Neuronal stem cell (in vitro differentiated cells): ENCODE results near the gene FMN1.

Experiments
- DNase-seq: peaks from one replicate; pipeline ENCODE4 v3.0.0-alpha.2; 2013; ENCODE audit warnings: low spot score
- H2AFZ ChIP-seq: one replicate; pipeline ENCODE4 v1.6.1; 2013; ENCODE audit warnings: mild to moderate bottlenecking, low read length, inconsistent platforms
- H2AK5ac ChIP-seq: 2 replicates; pipeline ENCODE4 v1.6.1; 2013; ENCODE audit warnings: low read depth, mild to moderate bottlenecking, inconsistent platforms, low read length, moderate library complexity, mixed read lengths
- H2BK120ac ChIP-seq: 2 replicates; pipeline ENCODE4 v1.6.1; 2013; ENCODE audit warnings: low read depth, mild to moderate bottlenecking, inconsistent platforms, low read length, moderate library complexity, mixed read lengths
- H2BK12ac ChIP-seq: one replicate; pipeline ENCODE4 v1.6.1; 2013; ENCODE audit warnings: low read length, inconsistent platforms
- H2BK15ac ChIP-seq: 2 replicates; pipeline ENCODE4 v1.6.1; 2013; ENCODE audit warnings: mild to moderate bottlenecking, low read length, inconsistent platforms, mixed read lengths
- H2BK5ac ChIP-seq: one replicate; pipeline ENCODE4 v1.6.1; 2013; ENCODE audit warnings: inconsistent platforms, mild to moderate bottlenecking, low read length, moderate library complexity
- H3K14ac ChIP-seq: one replicate; pipeline ENCODE4 v1.6.1; 2013; ENCODE audit warnings: low read length, inconsistent platforms
- H3K18ac ChIP-seq: 2 replicates; pipeline ENCODE4 v1.6.1; 2013; ENCODE audit warnings: low read length, inconsistent platforms
- H3K23ac ChIP-seq: 2 replicates; pipeline ENCODE4 v1.6.1; 2013; ENCODE audit warnings: low read depth, mild to moderate bottlenecking, mixed read lengths, low read length, inconsistent platforms; ENCODE audit not compliant: poor library complexity
- H3K27ac ChIP-seq: replicated peaks from 3 replicates; pipeline ENCODE4 v1.5.1; 2013; ENCODE audit warnings: low read length, inconsistent platforms
- H3K27me3 ChIP-seq, 3 experiments: 2 replicates each; pipeline ENCODE4 v1.6.1; 2013; ENCODE audit warnings: low read length in 3 of 3, mild to moderate bottlenecking in 2 of 3, inconsistent platforms in 1 of 3, low read depth in 1 of 3, mixed read lengths in 1 of 3, moderate library complexity in 1 of 3; ENCODE audit not compliant: control insufficient read depth in 3 of 3, insufficient read depth in 3 of 3
- H3K36me3 ChIP-seq, 2 donors: replicated peaks in 1 of 2; 2 replicates each; pipeline ENCODE4 v1.6.1; 2013; ENCODE audit warnings: low read length in 2 of 2; ENCODE audit not compliant: control insufficient read depth in 2 of 2, insufficient read depth in 2 of 2
- H3K4ac ChIP-seq: 2 replicates; pipeline ENCODE4 v1.6.1; 2013; ENCODE audit warnings: inconsistent platforms, mild to moderate bottlenecking, low read length, moderate library complexity
- H3K4me1 ChIP-seq, 2 donors: 1 replicate in 1 of 2; 2 replicates in 1 of 2; pipeline ENCODE4 v1.6.1; 2013; ENCODE audit warnings: low read length in 2 of 2, low read depth in 1 of 2; ENCODE audit not compliant: control insufficient read depth in 2 of 2, insufficient read depth in 1 of 2
- H3K4me2 ChIP-seq: one replicate; pipeline ENCODE4 v1.6.1; 2013; ENCODE audit warnings: mild to moderate bottlenecking, low read length, inconsistent platforms; ENCODE audit not compliant: insufficient read depth, poor library complexity, severe bottlenecking
- H3K4me3 ChIP-seq, 2 donors: 2 replicates each; pipeline ENCODE4 v1.5.1; 2013; ENCODE audit warnings: low read length in 2 of 2, mild to moderate bottlenecking in 2 of 2, inconsistent platforms in 1 of 2, moderate library complexity in 1 of 2
- H3K79me1 ChIP-seq: one replicate; pipeline ENCODE4 v1.6.1; 2013; ENCODE audit warnings: low read depth, mild to moderate bottlenecking, inconsistent platforms, low read length, moderate library complexity
- H3K9ac ChIP-seq: one replicate; pipeline ENCODE4 v1.6.1; 2013; ENCODE audit warnings: mild to moderate bottlenecking, low read depth, low read length, inconsistent platforms; ENCODE audit not compliant: poor library complexity
- H3K9me3 ChIP-seq, 2 donors: replicated peaks in 1 of 2; 2 replicates each; pipeline versions ENCODE3 to v1.6.1; 2013; ENCODE audit warnings: low read length in 2 of 2, mild to moderate bottlenecking in 2 of 2, inconsistent platforms in 1 of 2, low read depth in 1 of 2, mixed read lengths in 1 of 2, moderate library complexity in 1 of 2; ENCODE audit not compliant: control insufficient read depth in 2 of 2, insufficient read depth in 1 of 2
- H4K8ac ChIP-seq: one replicate; pipeline ENCODE4 v1.6.1; 2013; ENCODE audit warnings: low read depth, mild to moderate bottlenecking, inconsistent platforms, low read length, moderate library complexity
- H4K91ac ChIP-seq: one replicate; pipeline ENCODE4 v1.6.1; 2013; ENCODE audit warnings: low read length, low read depth, mild to moderate bottlenecking, inconsistent platforms; ENCODE audit not compliant: poor library complexity
- WGBS, 2 donors: extraction: QIAGEN DNeasy Blood & Tissue Kit; methylation state at CpG; one replicate each; pipeline ENCODE4 v1.1.7; 2013; ENCODE audit warnings: missing lambda C conversion rate in 2 of 2, mixed read lengths in 1 of 2; ENCODE audit not compliant: insufficient read length in 2 of 2, insufficient replicate concordance in 1 of 2; ENCODE audit errors: extremely low coverage in 2 of 2; 5-methylcytosine and 5-hydroxymethylcytosine counted together

The FMN1 gene

GRCh38 chr15:33005582-33005981, 188.9 kb downstream of the FMN1 start:
- no CpG with 5 or more reads among the region's 1 CpG for WGBS, 2 donors
- Histone ChIP-seq H3K27me3 (no peaks in the 10 kb centered on the region), H3K9ac (no peak overlapping the region), H3K4me2 (no peak overlapping the region), H4K8ac (no peak overlapping the region), H3K27ac (peak overlapping the region; percentile 57), H2AK5ac (no peak overlapping the region), H3K18ac (no peak overlapping the region), H3K36me3 (no peaks in the 10 kb centered on the region), H2BK15ac (no peak overlapping the region), H3K79me1 (no peaks in the 10 kb centered on the region), H3K4me1 (peaks cover 4 to 28% of the 10 kb centered on the region in 2 donors), H2BK12ac (no peak overlapping the region), H4K91ac (no peak overlapping the region), H3K9me3 (no peaks in the 10 kb centered on the region), H2AFZ (peak overlapping the region; percentile 27), H2BK5ac (no peak overlapping the region), H3K4ac (no peak overlapping the region), H3K4me3 (no peak overlapping the region), H2BK120ac (no peak overlapping the region), H3K14ac (no peak overlapping the region), H3K23ac (no peak overlapping the region)
- no peak for DNase-seq

GRCh38 chr15:33001926-33002325, 192.6 kb downstream of the FMN1 start:
- Histone ChIP-seq H3K79me1 (no peaks in the 10 kb centered on the region), H2AK5ac (no peak overlapping the region), H2BK120ac (no peak overlapping the region), H3K4me2 (no peak overlapping the region), H4K91ac (no peak overlapping the region), H3K4me1 (peaks cover 4 to 11% of the 10 kb centered on the region in 2 donors), H3K4ac (no peak overlapping the region), H2BK12ac (no peak overlapping the region), H3K27me3 (no peaks in the 10 kb centered on the region), H3K9ac (no peak overlapping the region), H3K27ac (no peak overlapping the region), H3K4me3 (no peak overlapping the region), H3K36me3 (no peaks in the 10 kb centered on the region), H2BK15ac (no peak overlapping the region), H3K18ac (no peak overlapping the region), H2AFZ (no peak overlapping the region), H4K8ac (no peak overlapping the region), H3K23ac (no peak overlapping the region), H2BK5ac (no peak overlapping the region), H3K14ac (no peak overlapping the region), H3K9me3 (peaks cover 0 to 9% of the 10 kb centered on the region in 2 donors)
- no peak for DNase-seq

- H3K18ac ChIP-seq = no peak overlapping the region
- no peak overlapping the region for H3K9ac ChIP-seq
- H2BK120ac ChIP-seq = no peak overlapping the region
- H3K4me3 ChIP-seq = no peak overlapping the region
- H4K8ac ChIP-seq = no peak overlapping the region
- no peak overlapping the region for H2AFZ ChIP-seq
- DNase-seq = no peak
- no CpG with 5 or more reads among the region's 4 CpGs for WGBS, 2 donors
- H3K36me3 ChIP-seq = no peaks in the 10 kb centered on the region
- peaks cover 0 to 2% of the 10 kb centered on the region in 2 donors for H3K4me1 ChIP-seq
- H4K91ac ChIP-seq = no peak overlapping the region
- no peak overlapping the region for H3K4me2 ChIP-seq
- H2AK5ac ChIP-seq = no peak overlapping the region
- no peaks in the 10 kb centered on the region for H3K79me1 ChIP-seq
- no peak overlapping the region for H2BK15ac ChIP-seq
- no peak overlapping the region for H2BK5ac ChIP-seq
- H2BK12ac ChIP-seq = no peak overlapping the region
- H3K14ac ChIP-seq = no peak overlapping the region
- peaks cover 0 to 9% of the 10 kb centered on the region in 2 donors for H3K9me3 ChIP-seq
- no peak overlapping the region for H3K4ac ChIP-seq
- no peak overlapping the region for H3K27ac ChIP-seq
- no peak overlapping the region for H3K23ac ChIP-seq
- H3K27me3 ChIP-seq = no peaks in the 10 kb centered on the region
Measured at GRCh38 chr15:32998979-32999672, 195.4 kb downstream of the FMN1 start.

GRCh38 chr15:32998182-32998581, 196.3 kb downstream of the FMN1 start:
- H2BK15ac ChIP-seq = no peak overlapping the region

More at GRCh38 chr15:32998182-32998581, 196.3 kb downstream of the FMN1 start:
- WGBS, 2 donors = no CpG with 5 or more reads among the region's 1 CpG
- Histone ChIP-seq H3K79me1 (no peaks in the 10 kb centered on the region), H3K9ac (no peak overlapping the region), H4K91ac (no peak overlapping the region), H2BK120ac (no peak overlapping the region), H3K4ac (no peak overlapping the region), H3K14ac (no peak overlapping the region), H3K18ac (no peak overlapping the region), H2AFZ (no peak overlapping the region), H3K4me3 (no peak overlapping the region), H3K4me1 (peaks cover 4 to 5% of the 10 kb centered on the region in 2 donors), H3K23ac (no peak overlapping the region), H3K4me2 (no peak overlapping the region), H2BK5ac (no peak overlapping the region), H3K27ac (no peak overlapping the region), H4K8ac (no peak overlapping the region), H2BK12ac (no peak overlapping the region), H3K9me3 (peaks cover 0 to 9% of the 10 kb centered on the region in 2 donors), H3K27me3 (no peaks in the 10 kb centered on the region), H3K36me3 (no peaks in the 10 kb centered on the region), H2AK5ac (no peak overlapping the region)
- DNase-seq = no peak
